Retinal pigment epithelial cell (primary cell): ENCODE results near the gene ORC6.
"Not testable (repeated sequence)": the region's sequence is repeated elsewhere in the genome, so short reads cannot be mapped to it uniquely, and the experiment has no call there.

Experiments
- DNase-seq: peaks from one replicate; pipeline ENCODE4 v3.0.0-alpha.2; 2010; ENCODE audit warnings: low read depth
- H3K4me3 ChIP-seq: 2 replicates; pipeline ENCODE4 v1.5.1; 2011; ENCODE audit warnings: mild to moderate bottlenecking, low read length, control low read depth, moderate library complexity
- TF ChIP-seq, protein P1 (sequence below): conservative IDR thresholded peaks from 2 replicates; pipeline ENCODE4 v1.5.1; 2011; ENCODE audit warnings: low read depth, low read length, control low read depth, inconsistent platforms

ORC6 gene

DNA sequence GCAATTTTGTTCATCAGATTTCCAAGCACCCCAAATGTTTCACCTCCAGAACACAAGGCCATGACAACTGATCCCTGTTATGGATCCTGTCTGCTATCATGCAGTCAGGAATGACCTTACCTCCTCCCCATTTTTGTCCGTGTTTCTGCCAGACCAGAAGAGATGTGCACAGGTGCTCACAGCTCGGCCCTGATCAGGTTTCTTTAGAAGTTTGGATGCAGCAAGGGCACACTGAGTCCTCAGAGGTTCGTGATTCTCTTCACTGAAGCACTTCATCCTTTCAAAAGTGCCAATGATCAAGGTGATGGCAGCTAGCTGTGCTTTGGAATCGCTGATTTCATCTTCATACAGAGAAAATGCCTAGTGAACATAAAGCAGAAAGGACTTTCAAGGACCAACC lies 27.3 kb upstream of the ORC6 start:
- H3K4me3 ChIP-seq: no peak overlapping the region
- TF ChIP-seq, protein P1, sequence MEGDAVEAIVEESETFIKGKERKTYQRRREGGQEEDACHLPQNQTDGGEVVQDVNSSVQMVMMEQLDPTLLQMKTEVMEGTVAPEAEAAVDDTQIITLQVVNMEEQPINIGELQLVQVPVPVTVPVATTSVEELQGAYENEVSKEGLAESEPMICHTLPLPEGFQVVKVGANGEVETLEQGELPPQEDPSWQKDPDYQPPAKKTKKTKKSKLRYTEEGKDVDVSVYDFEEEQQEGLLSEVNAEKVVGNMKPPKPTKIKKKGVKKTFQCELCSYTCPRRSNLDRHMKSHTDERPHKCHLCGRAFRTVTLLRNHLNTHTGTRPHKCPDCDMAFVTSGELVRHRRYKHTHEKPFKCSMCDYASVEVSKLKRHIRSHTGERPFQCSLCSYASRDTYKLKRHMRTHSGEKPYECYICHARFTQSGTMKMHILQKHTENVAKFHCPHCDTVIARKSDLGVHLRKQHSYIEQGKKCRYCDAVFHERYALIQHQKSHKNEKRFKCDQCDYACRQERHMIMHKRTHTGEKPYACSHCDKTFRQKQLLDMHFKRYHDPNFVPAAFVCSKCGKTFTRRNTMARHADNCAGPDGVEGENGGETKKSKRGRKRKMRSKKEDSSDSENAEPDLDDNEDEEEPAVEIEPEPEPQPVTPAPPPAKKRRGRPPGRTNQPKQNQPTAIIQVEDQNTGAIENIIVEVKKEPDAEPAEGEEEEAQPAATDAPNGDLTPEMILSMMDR: no peak
- no peak for DNase-seq

DNA sequence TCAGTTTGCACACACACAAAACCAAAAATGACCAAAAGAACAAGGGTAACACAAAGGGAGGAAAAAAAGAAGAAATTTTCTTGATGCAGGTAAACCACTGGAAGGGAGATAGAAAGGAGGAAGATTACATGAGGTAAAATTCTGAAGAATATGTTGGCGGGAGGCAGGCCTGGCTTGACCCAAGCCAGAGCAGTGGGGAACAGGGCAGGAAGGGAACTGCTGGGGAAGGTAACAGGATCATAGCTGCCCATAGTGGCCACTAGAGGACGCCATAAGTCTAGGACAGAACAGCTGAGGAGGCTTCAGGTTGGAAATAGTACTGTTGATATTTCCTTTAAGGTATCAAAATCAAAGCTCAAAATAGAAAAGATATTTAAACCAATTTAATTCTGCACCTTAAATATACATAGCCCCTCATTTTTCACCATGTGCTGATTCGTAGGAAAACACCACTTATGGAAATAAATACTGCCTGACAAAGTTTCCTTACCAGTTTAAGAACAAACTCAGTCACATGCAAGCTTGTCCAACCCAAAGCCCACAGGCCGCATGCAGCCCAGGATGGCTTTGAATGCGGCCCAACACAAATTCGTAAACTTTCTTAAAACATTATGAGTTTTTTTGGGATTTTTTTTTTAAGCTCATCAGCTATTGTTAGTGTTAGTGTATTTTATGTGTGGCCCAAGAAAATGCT lies 16.0 kb upstream of the ORC6 start:
- H3K4me3 ChIP-seq: no peak overlapping the region
- TF ChIP-seq, protein P1: peak; percentile 99
- DNase-seq: peak; percentile 23

DNA sequence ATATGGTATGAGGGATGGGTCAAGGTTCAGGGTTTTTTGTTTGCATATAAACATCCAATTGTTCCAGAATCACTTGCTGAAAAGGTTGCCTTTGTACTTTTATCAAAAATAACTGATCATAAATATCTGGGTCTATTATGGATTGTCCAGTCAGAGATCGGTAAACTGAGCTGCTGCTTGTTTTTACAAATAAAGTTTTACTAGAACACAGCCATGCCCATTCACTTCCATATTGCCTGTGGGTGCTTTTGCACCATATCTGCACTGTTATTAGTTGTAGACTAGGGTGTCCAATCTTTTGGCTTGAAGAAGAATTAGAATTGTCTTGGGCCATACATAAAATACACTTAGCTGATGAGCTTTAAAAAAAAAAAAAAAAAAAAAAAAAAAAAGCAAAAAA lies 11.5 kb upstream of the ORC6 start:
- H3K4me3 ChIP-seq, DNase-seq: not testable (repeated sequence)

DNA sequence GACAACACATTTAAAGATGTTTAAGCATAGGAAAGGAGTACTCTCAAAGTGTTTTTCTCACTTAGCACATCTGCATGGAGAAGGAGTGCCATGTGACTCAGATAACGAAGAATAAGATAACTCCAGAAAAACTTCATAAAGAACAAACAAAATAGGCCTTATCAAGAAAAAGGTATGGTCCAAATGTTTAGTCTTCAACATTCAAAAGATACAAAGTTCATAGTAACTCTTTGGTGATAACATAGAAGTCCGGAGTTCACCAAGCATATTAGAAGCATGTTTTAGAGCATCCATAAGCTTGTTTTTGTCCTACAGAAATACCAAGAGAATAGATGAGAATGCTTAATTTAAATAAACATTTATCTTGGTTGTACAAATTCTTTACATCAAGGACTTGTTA lies 7.6 kb upstream of the ORC6 start:
- not testable (repeated sequence) for H3K4me3 ChIP-seq, DNase-seq

DNA sequence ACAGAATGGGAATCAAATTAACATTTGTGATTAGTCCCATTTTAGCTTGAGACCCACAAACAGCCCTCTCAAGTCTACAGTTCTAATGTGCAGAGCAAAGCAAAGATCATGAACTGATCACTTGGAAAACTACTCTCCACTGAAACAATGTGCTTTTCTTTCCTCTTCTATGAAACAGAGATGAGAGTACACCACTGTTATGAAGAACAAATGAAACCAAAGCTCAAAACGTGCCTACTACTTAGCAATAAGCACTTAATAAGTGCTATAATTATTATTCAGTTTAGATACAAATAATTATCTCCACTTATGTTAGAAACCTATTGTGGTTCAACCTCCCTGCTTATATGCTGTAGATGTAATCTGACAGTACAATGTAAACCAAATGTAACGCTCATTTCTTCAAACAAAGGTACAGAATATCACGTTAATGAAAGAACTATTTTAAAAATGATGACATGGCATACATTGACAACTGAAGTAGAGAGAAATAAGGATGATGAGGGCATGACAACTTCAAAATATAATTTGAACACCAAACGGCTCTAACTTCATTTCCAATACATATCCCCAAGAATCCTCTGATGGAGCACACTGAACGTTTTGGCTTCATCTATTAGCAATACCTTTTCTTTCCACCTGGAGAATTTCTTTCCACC lies 2.5 kb upstream of the ORC6 start:
- H3K4me3 ChIP-seq: no peak overlapping the region
- DNase-seq: no peak
- TF ChIP-seq, protein P1: no peak

DNA sequence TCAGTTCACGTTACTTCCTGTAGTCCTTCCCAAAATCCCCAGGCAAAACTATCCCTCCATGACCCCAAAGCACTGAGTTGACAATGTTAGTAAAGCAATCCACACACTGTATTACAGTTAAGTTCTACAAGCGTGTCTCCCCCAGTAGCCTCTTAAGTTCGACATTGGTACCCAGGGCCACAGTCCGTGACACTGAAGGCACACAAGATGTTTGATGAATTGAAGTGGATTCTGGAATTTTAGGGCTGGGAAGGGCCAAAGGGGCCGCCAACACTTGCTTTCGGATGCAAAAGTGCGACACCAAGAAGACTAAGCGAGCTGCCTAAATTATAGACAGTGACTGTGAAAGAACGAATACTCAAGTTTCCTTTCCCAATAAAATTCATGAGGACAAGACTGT lies 2.0 kb upstream of the ORC6 start:
- no peak for DNase-seq
- peak overlapping the region; percentile 90 for H3K4me3 ChIP-seq
- TF ChIP-seq, protein P1: no peak

DNA sequence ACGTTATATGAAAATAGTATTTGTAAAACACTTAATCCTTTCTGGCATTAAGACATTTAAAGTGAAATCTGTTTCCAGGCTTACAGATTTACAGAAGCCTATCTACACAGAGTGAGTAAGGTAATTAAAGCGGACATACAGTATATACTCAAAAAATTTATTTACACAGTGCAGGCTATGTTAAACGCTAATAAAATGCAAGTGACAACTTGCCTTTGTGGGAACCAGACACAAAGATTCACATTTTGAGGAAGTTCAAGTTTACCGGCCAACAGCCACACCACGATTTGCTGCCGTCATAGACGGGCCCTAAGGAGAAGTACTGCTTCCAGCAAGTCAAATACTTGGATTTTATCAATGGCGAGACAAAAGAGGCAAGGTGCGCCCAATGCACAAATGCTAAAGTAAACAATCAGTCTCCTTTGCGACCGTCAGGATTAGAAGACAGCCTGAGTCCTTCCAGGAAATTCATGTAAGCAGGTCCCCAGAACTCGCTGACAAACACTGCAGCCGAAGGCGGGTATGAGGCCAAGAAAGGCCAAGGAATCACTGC lies 1.3 kb upstream of the ORC6 start:
- H3K4me3 ChIP-seq: peak overlapping the region; percentile 90
- TF ChIP-seq, protein P1: no peak
- peak; percentile 11 for DNase-seq
